DMS114 treated with DMSO at 0.1 percent for 48 hours (cell line): ENCODE data around the gene LIN7B.

Source experiments
- DNase-seq: peaks from one replicate; lab custom pipeline; 2025; ENCODE audit not compliant: unreplicated experiment; lab: John Stamatoyannopoulos, UW

LIN7B gene

DNA sequence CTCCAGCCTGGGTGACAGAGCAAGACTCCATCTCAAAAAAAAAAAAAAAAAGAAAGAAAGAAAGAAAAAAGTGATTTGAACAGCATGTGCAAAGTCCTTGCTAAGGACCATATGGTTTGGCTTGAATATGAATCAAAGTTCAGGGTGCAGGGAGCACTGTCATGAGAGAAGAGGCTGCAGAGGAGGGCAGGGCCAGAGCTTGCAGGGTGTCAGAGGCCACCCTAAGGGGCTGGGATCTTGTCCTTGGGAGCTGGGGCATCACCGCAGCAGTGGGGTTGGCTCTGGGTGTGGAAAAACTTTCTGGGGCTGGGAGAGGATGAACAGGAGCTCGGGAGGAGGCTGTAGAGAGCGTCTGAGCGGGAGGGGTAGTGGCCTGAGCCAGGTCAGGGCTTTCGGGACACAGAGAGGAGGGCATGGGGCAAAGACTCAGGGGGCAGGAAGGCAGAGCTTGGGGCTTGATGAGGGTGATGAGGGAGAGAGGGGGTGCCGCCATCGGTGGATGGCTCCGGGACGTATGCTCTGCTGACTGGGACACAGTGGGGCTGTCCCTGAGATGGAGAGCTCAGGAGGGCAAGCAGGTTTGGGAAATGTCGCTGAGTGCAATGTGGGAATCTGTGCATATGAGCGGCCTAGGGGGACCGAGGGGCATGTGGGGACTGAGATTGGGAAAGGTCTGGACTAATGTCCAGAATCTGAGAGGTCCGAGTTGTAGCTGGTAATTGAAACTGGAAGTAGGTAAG is 46.5 kb downstream of the LIN7B start:
- no peak for DNase-seq

DNA sequence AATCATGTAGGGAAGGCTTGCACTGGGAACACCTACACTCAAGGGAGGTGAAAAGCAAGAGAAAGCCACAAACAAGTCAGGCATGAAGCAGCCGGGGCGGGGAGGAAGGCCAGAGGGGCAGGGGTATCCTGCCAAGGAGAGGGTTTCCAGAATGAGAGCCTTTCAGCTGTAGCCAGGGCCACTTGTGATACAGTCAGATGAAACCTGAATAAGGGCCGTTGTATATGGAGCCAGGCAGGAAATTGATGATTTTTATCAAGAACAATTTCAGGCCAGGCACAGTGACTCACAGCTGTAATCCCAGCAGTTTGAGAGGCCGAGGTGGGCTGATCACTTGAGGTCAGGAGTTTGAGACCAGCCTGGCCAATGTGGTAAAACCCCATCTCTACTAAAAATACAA is 47.8 kb downstream of the LIN7B start:
- no peak for DNase-seq

DNA sequence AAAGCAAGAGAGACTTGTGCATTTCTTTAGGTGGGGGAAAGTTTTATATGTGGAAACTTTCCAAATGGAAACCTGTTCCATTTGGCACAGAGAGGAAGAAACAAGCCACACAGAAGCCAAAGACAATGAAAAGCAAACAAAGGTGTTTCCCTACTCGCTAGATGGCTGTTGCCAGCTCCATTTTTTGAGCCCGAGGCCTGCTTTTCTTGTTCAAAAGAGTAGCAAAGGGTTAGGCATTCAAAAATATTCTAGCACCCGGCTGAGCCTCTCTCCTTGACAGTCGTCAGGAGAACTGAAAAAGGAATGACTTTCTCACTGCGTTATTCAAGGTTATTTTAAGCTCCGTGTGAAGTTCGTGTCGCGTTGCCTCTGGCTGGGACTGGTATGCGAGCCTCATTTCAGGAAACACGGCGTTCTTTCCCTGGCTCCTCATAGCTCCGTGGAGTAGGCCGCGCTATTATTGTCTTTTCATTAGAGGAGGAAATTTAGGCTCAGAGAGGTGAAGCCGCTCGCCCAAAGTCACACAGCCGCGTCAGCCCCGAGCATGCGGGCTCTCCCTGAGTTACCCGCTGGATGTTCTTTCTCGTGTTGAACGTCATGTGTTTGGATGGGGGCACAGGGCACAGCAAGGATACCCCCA is 51.1 kb downstream of the LIN7B start:
- no peak for DNase-seq

DNA sequence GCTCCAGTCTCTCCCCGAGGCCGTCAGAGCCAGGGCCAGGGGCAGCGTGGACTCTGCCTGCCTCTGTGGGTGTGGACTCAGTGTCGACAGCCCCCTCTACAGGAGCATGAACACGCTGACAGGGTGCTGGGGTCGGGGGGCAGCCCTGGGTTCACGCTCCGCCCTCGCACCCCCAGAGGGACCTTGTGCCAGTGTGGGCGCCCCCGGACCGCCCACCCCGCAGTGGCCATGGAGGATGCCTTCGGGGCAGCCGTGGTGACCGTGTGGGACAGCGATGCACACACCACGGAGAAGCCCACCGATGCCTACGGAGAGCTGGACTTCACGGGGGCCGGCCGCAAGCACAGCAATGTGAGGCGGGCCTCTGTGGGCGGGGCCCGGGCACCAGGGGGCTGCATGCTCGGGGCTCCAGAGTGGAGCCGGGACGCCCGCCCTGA is 51.7 kb downstream of the LIN7B start:
- DNase-seq = no peak

DNA sequence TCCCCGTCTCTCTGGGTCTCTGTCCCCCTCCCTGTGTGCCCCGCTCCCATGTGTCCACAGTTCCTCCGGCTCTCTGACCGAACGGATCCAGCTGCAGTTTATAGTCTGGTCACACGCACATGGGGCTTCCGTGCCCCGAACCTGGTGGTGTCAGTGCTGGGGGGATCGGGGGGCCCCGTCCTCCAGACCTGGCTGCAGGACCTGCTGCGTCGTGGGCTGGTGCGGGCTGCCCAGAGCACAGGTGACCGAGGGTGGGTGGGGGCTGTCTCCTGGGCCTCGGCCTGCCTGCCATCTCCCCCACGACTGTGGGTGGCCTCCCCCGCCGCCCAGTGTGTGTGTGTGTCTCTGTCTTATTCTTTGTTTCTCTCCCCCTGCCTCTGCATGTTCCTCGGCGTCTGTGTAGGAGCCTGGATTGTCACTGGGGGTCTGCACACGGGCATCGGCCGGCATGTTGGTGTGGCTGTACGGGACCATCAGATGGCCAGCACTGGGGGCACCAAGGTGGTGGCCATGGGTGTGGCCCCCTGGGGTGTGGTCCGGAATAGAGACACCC is 53.8 kb downstream of the LIN7B start:
- DNase-seq = no peak
